ENCODE data around the gene SLC7A10. TPM values are rescaled to one million over a fixed set of nuclear protein-coding genes. Genes with fewer than 3 reads are reported as not detected.

The SLC7A10 gene
- total RNA-seq (1 to 10 TPM; 3.0 to 5.8 TPM), polyA plus RNA-seq (ENCODE audit: insufficient read depth, low read depth, low replicate concordance) (2.1 TPM)
- long read RNA-seq, donor 1, partial matches to known transcripts = 0 of 1 reads
- long read RNA-seq, donor 1, other reads (novel, unspliced or antisense) = 0 of 1 reads
- long read RNA-seq, donor 2, partial matches to known transcripts = 0 of 1 reads
- long read RNA-seq, donor 2, other reads (novel, unspliced or antisense) = 0 of 1 reads

DNA sequence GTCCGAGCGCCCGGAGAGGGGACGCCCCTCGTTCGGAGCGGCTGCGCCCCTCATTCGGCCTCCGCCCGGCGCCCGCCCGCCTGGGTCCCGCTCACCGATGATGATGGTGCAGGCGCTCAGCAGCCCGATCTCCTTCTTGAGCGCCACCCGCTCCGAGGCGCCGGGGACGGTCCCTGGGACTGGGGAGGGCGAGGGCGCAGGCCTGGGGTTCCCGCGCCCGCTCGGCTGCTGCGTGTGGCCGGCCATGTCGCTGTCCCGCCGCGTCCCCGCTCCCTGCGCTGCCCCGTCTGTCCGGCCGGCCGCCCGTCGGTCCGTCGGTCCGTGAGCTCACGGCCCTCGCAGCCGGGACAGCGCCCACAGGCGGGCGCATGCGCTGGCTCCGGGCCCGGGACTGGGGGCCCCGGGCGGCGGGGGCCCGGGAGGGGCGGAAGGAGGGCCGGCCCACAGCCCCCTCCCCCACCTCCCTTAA lies at the start of gene SLC7A10:
TSS of gene SLC7A10 (minus strand) at position 393 of the 469 bp plus-strand sequence. CDS start at position 246, 147 bp downstream.
- Histone ChIP-seq H3K4me1 (no peaks in the 10 kb centered on the region), H3K36me3 (ENCODE audit: low read depth, missing control alignments) (no peaks in the 10 kb centered on the region), H3K9me3 (no peaks in the 10 kb centered on the region), H3K4me3 (peak within 1 kb of the TSS; percentile 9 to 44), H3K27me3 (peaks cover 8% of the 10 kb centered on the region), H3K27ac (no peak within 1 kb of the TSS)
- DNase-seq = no peak
- WGBS, 2 donors = 2% methylated on average over 43 of the region's 62 CpGs; no CpG with 5 or more reads in 1 of the 2 donors
- TF ChIP-seq, protein P1, sequence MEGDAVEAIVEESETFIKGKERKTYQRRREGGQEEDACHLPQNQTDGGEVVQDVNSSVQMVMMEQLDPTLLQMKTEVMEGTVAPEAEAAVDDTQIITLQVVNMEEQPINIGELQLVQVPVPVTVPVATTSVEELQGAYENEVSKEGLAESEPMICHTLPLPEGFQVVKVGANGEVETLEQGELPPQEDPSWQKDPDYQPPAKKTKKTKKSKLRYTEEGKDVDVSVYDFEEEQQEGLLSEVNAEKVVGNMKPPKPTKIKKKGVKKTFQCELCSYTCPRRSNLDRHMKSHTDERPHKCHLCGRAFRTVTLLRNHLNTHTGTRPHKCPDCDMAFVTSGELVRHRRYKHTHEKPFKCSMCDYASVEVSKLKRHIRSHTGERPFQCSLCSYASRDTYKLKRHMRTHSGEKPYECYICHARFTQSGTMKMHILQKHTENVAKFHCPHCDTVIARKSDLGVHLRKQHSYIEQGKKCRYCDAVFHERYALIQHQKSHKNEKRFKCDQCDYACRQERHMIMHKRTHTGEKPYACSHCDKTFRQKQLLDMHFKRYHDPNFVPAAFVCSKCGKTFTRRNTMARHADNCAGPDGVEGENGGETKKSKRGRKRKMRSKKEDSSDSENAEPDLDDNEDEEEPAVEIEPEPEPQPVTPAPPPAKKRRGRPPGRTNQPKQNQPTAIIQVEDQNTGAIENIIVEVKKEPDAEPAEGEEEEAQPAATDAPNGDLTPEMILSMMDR (IDR thresholded peaks at IDR 0.05) = no peak
- TF ChIP-seq POLR2A (IDR thresholded peaks at IDR 0.05) = no peak
- intact Hi-C loops (cut with DNase I; ENCODE audit: low total_unique reads) = no loop called here

- Histone ChIP-seq H3K9me3 (no peaks in the 10 kb centered on the region), H3K4me1 (peaks cover 10% of the 10 kb centered on the region), H3K27me3 (no peaks in the 10 kb centered on the region), H3K36me3 (ENCODE audit: low read depth, missing control alignments) (no peaks in the 10 kb centered on the region), H3K27ac (no peak overlapping the region), H3K4me3 (no peak overlapping the region)
- WGBS, 2 donors = 78 to 86% methylated on average over 5 to 17 of the region's 17 CpGs
- intact Hi-C loops (cut with DNase I; ENCODE audit: low total_unique reads) = no loop called here
- TF ChIP-seq, protein P1 (IDR thresholded peaks at IDR 0.05) = no peak
- no peak for TF ChIP-seq POLR2A (IDR thresholded peaks at IDR 0.05)
- no peak for DNase-seq
Measured at GRCh38 chr19:33274663-33275558, 49.3 kb upstream of the SLC7A10 start.

DNA sequence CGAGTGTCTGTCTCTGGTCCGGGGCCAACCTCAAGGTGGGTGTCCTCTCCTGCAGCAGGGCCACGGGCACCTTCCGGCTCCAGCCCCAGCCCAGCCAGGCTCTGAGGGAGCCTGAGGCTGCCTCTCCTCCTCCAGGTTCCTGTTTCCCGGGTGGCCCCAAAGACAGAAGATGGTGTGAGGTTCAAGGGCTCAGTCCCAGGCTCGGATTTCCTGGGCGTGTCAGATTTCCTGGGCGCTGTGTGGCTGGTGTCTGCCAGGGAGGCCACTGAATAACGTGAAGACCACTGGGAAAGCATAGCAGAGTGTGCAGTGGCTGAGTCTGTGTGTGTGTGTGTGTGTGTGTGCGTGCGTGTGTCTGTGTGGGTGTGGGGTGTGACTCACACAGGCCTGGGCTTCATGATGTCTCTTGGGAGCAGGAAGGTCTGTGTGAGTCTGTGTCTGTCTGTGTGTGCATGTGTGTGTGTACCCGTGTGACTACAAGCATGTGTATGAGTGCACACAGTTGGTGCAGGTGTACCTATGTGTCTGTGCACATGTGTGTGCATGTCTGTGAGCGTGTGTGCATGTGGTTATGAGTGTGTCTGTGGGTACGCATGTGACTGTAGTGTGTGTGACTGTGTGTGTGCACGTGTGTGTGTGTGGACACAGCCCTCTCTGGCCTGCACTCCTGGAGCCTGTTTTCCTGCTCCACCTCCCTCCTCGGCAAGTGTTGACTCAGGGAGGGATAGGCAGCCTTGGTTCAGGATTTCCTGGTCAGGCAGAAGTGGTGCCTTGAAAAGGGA lies 48.4 kb upstream of the SLC7A10 start:
- no peaks in the 10 kb centered on the region for H3K27me3 ChIP-seq
- TF ChIP-seq, protein P1 (IDR thresholded peaks at IDR 0.05) = no peak
- TF ChIP-seq POLR2A (IDR thresholded peaks at IDR 0.05) = no peak
- no peak overlapping the region for H3K4me3 ChIP-seq
- DNase-seq = peak; percentile 38
- 40 to 45% methylated on average over 1 to 16 of the region's 16 CpGs for WGBS, 2 donors
- H3K27ac ChIP-seq = no peak overlapping the region
- no peaks in the 10 kb centered on the region for H3K9me3 ChIP-seq
- no peaks in the 10 kb centered on the region for H3K36me3 ChIP-seq (ENCODE audit: low read depth, missing control alignments)
- intact Hi-C loops (cut with DNase I; ENCODE audit: low total_unique reads) = no loop called here
- peaks cover 10% of the 10 kb centered on the region for H3K4me1 ChIP-seq

DNA sequence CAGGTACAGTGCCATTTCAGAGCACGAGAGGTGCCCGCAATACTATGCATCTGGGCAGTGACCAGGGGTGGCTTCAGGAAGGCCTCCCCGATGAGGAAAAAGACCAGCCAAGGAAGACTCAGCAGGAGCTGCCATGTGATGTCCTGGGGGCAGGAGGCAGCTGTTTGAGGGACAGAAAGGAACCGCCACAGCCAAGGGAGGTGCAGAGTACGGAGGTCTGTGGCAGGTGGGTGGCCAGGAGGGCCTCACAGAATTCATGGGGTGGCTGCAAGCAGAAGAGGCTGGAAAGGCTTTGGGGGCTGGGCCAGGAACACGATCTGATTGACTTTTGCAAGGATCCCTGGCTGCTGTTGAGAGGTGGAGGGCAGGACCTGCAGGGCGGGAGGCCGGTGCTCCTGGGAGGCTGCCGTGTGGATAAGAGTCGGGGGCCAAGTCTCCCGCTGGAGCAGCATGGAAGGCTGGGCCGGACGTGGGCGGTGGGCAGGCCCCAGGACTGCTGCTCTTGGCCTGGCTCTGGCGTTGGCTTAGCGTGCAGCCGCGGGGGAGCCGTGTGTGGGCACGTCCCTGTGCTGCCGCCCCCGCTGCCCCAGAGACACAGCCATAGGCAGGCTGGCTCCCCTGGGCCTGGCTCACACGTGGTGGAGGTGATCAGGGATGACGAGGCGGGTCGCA lies 47.6 kb upstream of the SLC7A10 start:
- intact Hi-C loops (cut with DNase I; ENCODE audit: low total_unique reads) = no loop called here
- H3K9me3 ChIP-seq = no peaks in the 10 kb centered on the region
- H3K36me3 ChIP-seq (ENCODE audit: low read depth, missing control alignments) = no peaks in the 10 kb centered on the region
- DNase-seq = peak; percentile 47
- no peak overlapping the region for H3K27ac ChIP-seq
- TF ChIP-seq, protein P1 (IDR thresholded peaks at IDR 0.05) = no peak
- no peak for TF ChIP-seq POLR2A (IDR thresholded peaks at IDR 0.05)
- H3K4me1 ChIP-seq = peaks cover 10% of the 10 kb centered on the region
- 63 to 69% methylated on average over 10 to 23 of the region's 26 CpGs for WGBS, 2 donors
- H3K27me3 ChIP-seq = no peaks in the 10 kb centered on the region
- H3K4me3 ChIP-seq = no peak overlapping the region

Measured in testis (tissue), 5 donors.